ENCODE measurements around the gene CIAO3.

The CIAO3 gene

DNA sequence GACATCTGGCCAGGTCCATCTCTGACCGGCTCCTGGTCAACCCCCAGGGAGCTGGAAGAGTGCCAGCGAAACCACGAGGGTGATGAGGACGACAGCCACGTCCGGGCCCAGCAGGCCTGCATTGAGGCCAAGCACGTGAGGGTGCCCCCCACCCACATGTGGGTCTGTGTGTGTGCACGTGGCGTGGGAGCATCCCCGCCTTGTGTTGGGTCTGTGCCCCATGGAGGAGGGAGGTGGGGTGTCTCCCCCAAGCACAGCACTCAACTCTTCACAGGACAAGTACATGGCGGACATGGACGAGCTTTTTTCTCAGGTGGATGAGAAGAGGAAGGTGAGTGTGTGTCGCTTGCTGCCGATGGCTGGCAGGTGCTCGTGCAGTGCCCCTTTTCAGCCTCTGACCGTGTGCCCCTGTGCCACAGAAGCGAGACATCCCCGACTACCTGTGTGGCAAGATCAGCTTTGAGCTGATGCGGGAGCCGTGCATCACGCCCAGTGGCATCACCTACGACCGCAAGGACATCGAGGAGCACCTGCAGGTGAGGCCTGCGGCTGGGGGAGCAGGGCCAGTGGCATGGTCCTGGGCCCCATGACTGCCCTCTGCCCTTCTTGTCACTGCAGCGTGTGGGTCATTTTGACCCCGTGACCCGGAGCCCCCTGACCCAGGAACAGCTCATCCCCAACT is 58.9 kb downstream of the CIAO3 start (continued):
- TF ChIP-seq, protein P1, sequence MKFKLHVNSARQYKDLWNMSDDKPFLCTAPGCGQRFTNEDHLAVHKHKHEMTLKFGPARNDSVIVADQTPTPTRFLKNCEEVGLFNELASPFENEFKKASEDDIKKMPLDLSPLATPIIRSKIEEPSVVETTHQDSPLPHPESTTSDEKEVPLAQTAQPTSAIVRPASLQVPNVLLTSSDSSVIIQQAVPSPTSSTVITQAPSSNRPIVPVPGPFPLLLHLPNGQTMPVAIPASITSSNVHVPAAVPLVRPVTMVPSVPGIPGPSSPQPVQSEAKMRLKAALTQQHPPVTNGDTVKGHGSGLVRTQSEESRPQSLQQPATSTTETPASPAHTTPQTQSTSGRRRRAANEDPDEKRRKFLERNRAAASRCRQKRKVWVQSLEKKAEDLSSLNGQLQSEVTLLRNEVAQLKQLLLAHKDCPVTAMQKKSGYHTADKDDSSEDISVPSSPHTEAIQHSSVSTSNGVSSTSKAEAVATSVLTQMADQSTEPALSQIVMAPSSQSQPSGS (tag by site-specific recombination; IDR thresholded peaks at IDR 0.05; ENCODE audit: low read depth): no peak
- TF ChIP-seq ZNF221 (tag by site-specific recombination; IDR thresholded peaks at IDR 0.05; ENCODE audit: borderline replicate concordance) (no peak), ZNF501 (tag by site-specific recombination; IDR thresholded peaks at IDR 0.05) (0 out of 2 replicates have a peak, but pooled peaks have one; percentile 57), ZNF747 (tag by site-specific recombination; IDR thresholded peaks at IDR 0.05) (no peak), TRIM28 (IDR thresholded peaks at IDR 0.05; ENCODE audit: borderline replicate concordance, low read length) (no peak), ZNF366 (tag by site-specific recombination; conservative IDR thresholded peaks at IDR 0.05) (no peak), SP3 (tag by site-specific recombination; IDR thresholded peaks at IDR 0.05) (peak; percentile 13; the same call in 1 of the 2 replicates), ZIC2 (tag by site-specific recombination; IDR thresholded peaks at IDR 0.05) (peak; percentile 88), HOXA7 (CRISPR knock-in tag; IDR thresholded peaks at IDR 0.05; ENCODE audit: borderline replicate concordance) (no peak), ZNF600 (tag by site-specific recombination; IDR thresholded peaks at IDR 0.05) (0 out of 2 replicates have a peak, but pooled peaks have one; percentile 6), ZFP3 (tag by site-specific recombination; IDR thresholded peaks at IDR 0.05; ENCODE audit: low read depth) (no peak), MYNN (tag by site-specific recombination; IDR thresholded peaks at IDR 0.05; ENCODE audit: borderline replicate concordance) (no peak), ZNF223 (tag by site-specific recombination; IDR thresholded peaks at IDR 0.05) (no peak), ZNF19 (tag by site-specific recombination; IDR thresholded peaks at IDR 0.05; ENCODE audit: low read depth) (no peak), MEIS1 (CRISPR knock-in tag; IDR thresholded peaks at IDR 0.05; ENCODE audit: borderline replicate concordance) (no peak), ZNF596 (tag by site-specific recombination; IDR thresholded peaks at IDR 0.05) (no peak), ZNF248 (tag by site-specific recombination; IDR thresholded peaks at IDR 0.05) (no peak), ZNF24 (tag by site-specific recombination; IDR thresholded peaks at IDR 0.05) (0 out of 2 replicates have a peak, but pooled peaks have one; percentile 18), ZNF23 (tag by site-specific recombination; IDR thresholded peaks at IDR 0.05; ENCODE audit: borderline replicate concordance) (no peak), ZNF239 (tag by site-specific recombination; IDR thresholded peaks at IDR 0.05) (0 out of 2 replicates have a peak, but pooled peaks have one; percentile 13), KLF1 (tag by site-specific recombination; IDR thresholded peaks at IDR 0.05) (peak; percentile 72), ZNF140 (tag by site-specific recombination; IDR thresholded peaks at IDR 0.05) (no peak), ZNF677 (tag by site-specific recombination; IDR thresholded peaks at IDR 0.05) (no peak), ZNF510 (tag by site-specific recombination; IDR thresholded peaks at IDR 0.05; ENCODE audit: insufficient replicate concordance) (no peak), ZNF266 (tag by site-specific recombination; IDR thresholded peaks at IDR 0.05; ENCODE audit: low read depth) (no peak), GLIS1 (tag by site-specific recombination; IDR thresholded peaks at IDR 0.05) (peak; percentile 87), ZFP37 (tag by site-specific recombination; IDR thresholded peaks at IDR 0.05) (no peak), SCRT2 (tag by site-specific recombination; IDR thresholded peaks at IDR 0.05) (no peak)
- TF ChIP-seq, protein P2, sequence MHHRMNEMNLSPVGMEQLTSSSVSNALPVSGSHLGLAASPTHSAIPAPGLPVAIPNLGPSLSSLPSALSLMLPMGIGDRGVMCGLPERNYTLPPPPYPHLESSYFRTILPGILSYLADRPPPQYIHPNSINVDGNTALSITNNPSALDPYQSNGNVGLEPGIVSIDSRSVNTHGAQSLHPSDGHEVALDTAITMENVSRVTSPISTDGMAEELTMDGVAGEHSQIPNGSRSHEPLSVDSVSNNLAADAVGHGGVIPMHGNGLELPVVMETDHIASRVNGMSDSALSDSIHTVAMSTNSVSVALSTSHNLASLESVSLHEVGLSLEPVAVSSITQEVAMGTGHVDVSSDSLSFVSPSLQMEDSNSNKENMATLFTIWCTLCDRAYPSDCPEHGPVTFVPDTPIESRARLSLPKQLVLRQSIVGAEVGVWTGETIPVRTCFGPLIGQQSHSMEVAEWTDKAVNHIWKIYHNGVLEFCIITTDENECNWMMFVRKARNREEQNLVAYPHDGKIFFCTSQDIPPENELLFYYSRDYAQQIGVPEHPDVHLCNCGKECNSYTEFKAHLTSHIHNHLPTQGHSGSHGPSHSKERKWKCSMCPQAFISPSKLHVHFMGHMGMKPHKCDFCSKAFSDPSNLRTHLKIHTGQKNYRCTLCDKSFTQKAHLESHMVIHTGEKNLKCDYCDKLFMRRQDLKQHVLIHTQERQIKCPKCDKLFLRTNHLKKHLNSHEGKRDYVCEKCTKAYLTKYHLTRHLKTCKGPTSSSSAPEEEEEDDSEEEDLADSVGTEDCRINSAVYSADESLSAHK (tag by site-specific recombination; IDR thresholded peaks at IDR 0.05): no peak
- TF ChIP-seq, protein P3, sequence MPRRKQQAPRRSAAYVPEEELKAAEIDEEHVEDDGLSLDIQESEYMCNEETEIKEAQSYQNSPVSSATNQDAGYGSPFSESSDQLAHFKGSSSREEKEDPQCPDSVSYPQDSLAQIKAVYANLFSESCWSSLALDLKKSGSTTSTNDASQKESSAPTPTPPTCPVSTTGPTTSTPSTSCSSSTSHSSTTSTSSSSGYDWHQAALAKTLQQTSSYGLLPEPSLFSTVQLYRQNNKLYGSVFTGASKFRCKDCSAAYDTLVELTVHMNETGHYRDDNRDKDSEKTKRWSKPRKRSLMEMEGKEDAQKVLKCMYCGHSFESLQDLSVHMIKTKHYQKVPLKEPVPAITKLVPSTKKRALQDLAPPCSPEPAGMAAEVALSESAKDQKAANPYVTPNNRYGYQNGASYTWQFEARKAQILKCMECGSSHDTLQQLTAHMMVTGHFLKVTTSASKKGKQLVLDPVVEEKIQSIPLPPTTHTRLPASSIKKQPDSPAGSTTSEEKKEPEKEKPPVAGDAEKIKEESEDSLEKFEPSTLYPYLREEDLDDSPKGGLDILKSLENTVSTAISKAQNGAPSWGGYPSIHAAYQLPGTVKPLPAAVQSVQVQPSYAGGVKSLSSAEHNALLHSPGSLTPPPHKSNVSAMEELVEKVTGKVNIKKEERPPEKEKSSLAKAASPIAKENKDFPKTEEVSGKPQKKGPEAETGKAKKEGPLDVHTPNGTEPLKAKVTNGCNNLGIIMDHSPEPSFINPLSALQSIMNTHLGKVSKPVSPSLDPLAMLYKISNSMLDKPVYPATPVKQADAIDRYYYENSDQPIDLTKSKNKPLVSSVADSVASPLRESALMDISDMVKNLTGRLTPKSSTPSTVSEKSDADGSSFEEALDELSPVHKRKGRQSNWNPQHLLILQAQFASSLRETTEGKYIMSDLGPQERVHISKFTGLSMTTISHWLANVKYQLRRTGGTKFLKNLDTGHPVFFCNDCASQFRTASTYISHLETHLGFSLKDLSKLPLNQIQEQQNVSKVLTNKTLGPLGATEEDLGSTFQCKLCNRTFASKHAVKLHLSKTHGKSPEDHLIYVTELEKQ (tag by site-specific recombination; IDR thresholded peaks at IDR 0.05; ENCODE audit: borderline replicate concordance): no peak; the same call in 1 of the 2 replicates
- TF ChIP-seq, protein P4, sequence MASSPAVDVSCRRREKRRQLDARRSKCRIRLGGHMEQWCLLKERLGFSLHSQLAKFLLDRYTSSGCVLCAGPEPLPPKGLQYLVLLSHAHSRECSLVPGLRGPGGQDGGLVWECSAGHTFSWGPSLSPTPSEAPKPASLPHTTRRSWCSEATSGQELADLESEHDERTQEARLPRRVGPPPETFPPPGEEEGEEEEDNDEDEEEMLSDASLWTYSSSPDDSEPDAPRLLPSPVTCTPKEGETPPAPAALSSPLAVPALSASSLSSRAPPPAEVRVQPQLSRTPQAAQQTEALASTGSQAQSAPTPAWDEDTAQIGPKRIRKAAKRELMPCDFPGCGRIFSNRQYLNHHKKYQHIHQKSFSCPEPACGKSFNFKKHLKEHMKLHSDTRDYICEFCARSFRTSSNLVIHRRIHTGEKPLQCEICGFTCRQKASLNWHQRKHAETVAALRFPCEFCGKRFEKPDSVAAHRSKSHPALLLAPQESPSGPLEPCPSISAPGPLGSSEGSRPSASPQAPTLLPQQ (tag by site-specific recombination; IDR thresholded peaks at IDR 0.05): peak; percentile 92
